Measurements from ENCODE around the gene KLHL14.
A peak's percentile ranks its signal among the peaks of the same experiment; 100 is the strongest.

KLHL14 gene

DNA sequence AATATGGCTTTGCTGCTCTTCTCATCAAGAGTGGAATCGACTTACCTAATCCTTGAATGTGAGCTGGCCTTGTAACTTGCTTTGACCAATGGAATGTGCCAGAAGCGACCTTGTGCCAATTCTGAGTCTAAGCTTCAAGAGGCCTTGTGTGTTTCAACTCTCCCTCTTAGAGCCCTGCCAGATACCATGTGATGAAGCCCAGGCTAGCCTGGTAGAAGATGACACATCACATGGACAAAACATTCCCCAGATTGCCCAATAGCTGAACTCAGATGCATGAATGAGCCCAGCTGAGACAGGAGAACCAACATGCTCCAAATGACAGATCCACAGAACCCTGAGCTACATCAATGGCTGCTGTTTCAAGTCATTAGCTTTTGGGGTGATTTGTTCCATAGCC lies 4.2 kb upstream of the KLHL14 start:
- H3K36me3 Mint-ChIP-seq, result no peaks in the 10 kb centered on the region
- DNase-seq (no peak), ATAC-seq (replicated peaks) (no peak)
- peaks cover 17 to 37% of the 10 kb centered on the region in 2 donors for H3K4me1 Mint-ChIP-seq
- H3K27me3 Mint-ChIP-seq, result no peaks in the 10 kb centered on the region
- no peak overlapping the region for H3K4me3 Mint-ChIP-seq
- H3K27ac Mint-ChIP-seq, result no peak overlapping the region
- H3K9me3 Mint-ChIP-seq, result no peaks in the 10 kb centered on the region

DNA sequence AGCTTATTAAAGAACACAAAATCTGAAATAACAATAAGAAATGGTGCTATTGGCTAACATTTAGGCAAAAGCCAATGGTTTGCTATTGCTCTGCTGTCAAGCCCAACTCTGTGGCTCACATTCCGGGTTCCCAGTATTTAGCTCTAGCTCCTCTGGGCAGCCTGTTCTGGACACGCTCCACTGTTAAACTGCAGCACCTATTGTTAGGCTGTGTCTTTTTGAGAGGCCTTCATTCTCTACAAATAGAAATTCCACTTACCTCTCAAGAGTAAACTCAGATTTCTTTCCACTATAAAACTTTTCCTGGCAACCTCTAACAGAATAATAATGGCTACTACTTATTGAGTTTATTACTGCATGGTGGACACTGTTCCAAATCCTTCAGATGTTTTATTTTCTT lies 3.7 kb upstream of the KLHL14 start:
- DNase-seq (no peak), ATAC-seq (replicated peaks) (no peak)
- no peaks in the 10 kb centered on the region for H3K36me3 Mint-ChIP-seq
- H3K4me1 Mint-ChIP-seq, result peaks cover 17 to 37% of the 10 kb centered on the region in 2 donors
- no peak overlapping the region for H3K27ac Mint-ChIP-seq
- no peak overlapping the region for H3K4me3 Mint-ChIP-seq
- no peaks in the 10 kb centered on the region for H3K27me3 Mint-ChIP-seq
- H3K9me3 Mint-ChIP-seq, result no peaks in the 10 kb centered on the region

DNA sequence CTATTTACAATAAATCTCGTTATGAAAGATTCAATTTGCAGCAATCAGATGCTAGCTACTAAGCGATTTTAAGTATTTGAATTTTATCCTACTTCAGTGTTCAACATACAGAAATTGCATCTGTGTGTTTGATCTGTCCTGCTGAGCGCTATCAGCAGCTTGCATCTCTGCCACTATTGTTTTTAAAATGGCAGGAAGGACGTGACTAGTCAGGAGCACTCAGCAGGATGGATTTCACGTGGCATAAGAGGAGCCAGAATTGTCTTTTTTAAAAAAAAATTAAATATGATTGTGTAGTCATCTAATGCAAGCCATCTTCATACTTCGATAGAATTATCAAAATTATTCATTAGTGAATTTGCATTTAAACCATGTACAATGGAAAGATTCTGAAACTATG lies 2.8 kb upstream of the KLHL14 start:
- no peak overlapping the region for H3K4me3 Mint-ChIP-seq
- no peak overlapping the region for H3K27ac Mint-ChIP-seq
- peaks cover 17 to 37% of the 10 kb centered on the region in 2 donors for H3K4me1 Mint-ChIP-seq
- peaks cover 0 to 2% of the 10 kb centered on the region in 2 donors for H3K36me3 Mint-ChIP-seq
- no peak for DNase-seq
- no peak for ATAC-seq (replicated peaks)
- H3K9me3 Mint-ChIP-seq, result no peaks in the 10 kb centered on the region
- H3K27me3 Mint-ChIP-seq, result no peaks in the 10 kb centered on the region

DNA sequence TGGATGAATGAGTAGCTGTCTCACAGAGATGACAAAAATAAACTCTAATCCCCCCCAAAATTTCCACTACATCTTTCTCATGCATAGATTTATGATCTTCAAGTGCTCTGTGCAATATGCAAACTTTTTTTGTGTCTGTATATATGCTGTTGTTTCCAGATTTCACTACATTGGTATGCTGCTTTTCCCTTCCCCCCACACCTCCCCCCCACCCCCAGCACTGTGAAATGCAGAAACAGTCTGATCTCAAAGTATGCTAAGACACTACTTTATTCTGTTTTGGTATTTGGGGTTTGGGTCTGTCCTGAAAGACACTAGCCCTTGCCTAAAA lies 524 bp upstream of the KLHL14 start:
- Mint-ChIP-seq H3K4me1 (peaks cover 26 to 52% of the 10 kb centered on the region in 2 donors), H3K36me3 (peaks cover 6 to 7% of the 10 kb centered on the region in 2 donors), H3K27ac (peak overlapping the region; percentile 67), H3K4me3 (peak overlapping the region; percentile 88 to 98), H3K9me3 (no peaks in the 10 kb centered on the region), H3K27me3 (no peaks in the 10 kb centered on the region)
- ATAC-seq (replicated peaks) (peak in 1 of 2 donors; percentile 19), DNase-seq (no peak)

DNA sequence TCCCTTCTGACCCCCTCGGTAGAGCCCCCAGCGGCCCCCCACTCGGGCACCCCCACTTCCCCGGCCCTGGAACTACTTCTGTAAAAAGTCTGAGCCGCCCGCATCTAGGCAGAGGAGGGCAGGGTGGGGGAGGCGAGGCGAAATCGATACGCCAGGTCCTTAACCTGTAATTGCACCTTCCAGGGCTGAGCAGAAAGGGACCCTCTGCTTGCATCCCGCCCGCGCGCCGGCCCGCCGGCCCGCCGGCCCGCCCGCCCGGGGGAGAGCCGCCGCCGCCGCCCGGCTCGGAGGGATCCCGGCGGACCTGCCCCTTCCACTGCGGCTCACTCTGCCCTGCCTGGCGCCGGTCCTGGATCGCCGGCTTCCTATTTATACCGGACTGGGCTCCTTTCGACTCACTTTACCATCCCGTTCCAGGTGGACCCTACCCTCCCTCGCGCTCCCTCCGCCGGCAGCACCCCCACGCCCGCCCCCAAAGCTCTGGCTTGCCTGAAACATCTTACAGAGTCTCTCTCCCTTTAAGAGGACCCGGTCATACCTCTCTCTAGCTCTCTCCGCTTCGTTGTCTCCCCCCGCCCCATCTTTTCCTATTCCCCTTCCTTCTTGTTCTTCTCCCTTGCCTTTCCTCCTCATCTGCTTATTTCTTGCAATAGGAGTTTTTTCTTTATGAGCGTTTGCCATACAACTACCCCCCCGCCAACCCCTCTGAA lies 797 bp downstream of the KLHL14 start:
- H3K9me3 Mint-ChIP-seq, result no peaks in the 10 kb centered on the region
- no peaks in the 10 kb centered on the region for H3K27me3 Mint-ChIP-seq
- peak overlapping the region; percentile 87 for H3K27ac Mint-ChIP-seq
- peaks cover 6 to 7% of the 10 kb centered on the region in 2 donors for H3K36me3 Mint-ChIP-seq
- ATAC-seq (replicated peaks) (peak; percentile 35 to 37), DNase-seq (peak; percentile 21)
- peaks cover 29 to 52% of the 10 kb centered on the region in 2 donors for H3K4me1 Mint-ChIP-seq
- peak overlapping the region; percentile 88 to 98 for H3K4me3 Mint-ChIP-seq

DNA sequence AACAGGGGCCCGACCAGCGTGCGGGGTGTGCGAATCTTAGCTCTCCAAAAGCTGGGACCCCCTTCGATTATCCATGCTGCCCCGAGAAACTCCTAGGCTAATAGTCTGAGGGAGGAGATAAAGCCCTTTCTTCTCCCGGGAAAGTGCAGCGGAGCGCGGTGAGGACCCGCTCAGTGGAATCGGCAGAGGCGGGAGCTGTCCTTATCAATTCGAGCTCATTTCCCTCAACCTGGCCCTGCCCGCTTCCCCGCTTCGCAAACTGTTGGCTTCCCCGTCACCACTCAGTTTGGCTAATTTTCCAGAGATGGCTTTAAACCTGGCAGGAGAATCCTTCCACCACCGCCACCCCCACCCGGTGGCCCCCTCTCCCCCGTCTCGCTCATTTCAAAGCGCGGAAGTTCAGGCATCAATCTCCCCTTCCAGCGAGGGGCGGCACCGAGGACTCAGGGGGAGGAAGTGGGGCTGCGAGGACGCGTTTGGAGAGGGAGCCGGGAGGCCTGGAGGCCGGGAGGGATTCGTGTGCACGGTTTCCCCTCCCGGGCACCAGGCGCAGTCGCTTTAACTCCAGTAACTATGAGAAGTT lies 1.6 kb downstream of the KLHL14 start:
- H3K36me3 Mint-ChIP-seq, result peaks cover 6 to 7% of the 10 kb centered on the region in 2 donors
- peak overlapping the region; percentile 93 for H3K27ac Mint-ChIP-seq
- peak overlapping the region; percentile 90 to 98 for H3K4me3 Mint-ChIP-seq
- no peaks in the 10 kb centered on the region for H3K27me3 Mint-ChIP-seq
- H3K9me3 Mint-ChIP-seq, result no peaks in the 10 kb centered on the region
- DNase-seq, result no peak
- H3K4me1 Mint-ChIP-seq, result peaks cover 26 to 48% of the 10 kb centered on the region in 2 donors
- peak; percentile 32 to 33 for ATAC-seq (replicated peaks)

DNA sequence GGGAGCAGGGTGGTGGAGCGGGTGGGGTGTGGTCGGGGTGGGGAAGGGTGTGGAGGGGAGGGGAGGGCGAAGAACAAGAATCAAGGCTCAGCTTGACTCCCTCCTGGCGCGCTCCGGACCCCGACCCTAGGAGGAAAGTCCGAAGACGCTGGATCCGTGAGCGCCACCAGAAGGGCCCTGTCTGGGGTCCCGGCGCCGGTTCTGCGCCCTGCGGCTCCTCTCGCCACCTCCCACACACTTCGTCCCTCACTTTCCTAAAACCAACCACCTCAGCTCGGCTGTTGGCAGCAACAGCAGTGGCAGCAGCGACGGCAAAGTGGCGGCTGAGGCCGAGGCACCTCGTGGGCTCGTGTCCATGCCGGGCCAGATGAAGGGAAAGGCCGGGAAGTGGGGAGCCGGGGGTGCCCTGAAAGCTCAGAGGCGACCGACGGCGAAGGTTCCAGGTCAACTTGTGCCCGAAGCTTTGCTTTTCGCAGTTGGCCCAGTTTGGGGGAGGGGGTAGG lies 2.1 kb downstream of the KLHL14 start:
- peak; percentile 20 for DNase-seq
- ATAC-seq (replicated peaks), result peak; percentile 9 to 25
- peaks cover 26 to 48% of the 10 kb centered on the region in 2 donors for H3K4me1 Mint-ChIP-seq
- no peaks in the 10 kb centered on the region for H3K27me3 Mint-ChIP-seq
- no peaks in the 10 kb centered on the region for H3K9me3 Mint-ChIP-seq
- H3K27ac Mint-ChIP-seq, result peak overlapping the region; percentile 93
- peaks cover 6 to 7% of the 10 kb centered on the region in 2 donors for H3K36me3 Mint-ChIP-seq
- H3K4me3 Mint-ChIP-seq, result peak overlapping the region; percentile 90 to 98

DNA sequence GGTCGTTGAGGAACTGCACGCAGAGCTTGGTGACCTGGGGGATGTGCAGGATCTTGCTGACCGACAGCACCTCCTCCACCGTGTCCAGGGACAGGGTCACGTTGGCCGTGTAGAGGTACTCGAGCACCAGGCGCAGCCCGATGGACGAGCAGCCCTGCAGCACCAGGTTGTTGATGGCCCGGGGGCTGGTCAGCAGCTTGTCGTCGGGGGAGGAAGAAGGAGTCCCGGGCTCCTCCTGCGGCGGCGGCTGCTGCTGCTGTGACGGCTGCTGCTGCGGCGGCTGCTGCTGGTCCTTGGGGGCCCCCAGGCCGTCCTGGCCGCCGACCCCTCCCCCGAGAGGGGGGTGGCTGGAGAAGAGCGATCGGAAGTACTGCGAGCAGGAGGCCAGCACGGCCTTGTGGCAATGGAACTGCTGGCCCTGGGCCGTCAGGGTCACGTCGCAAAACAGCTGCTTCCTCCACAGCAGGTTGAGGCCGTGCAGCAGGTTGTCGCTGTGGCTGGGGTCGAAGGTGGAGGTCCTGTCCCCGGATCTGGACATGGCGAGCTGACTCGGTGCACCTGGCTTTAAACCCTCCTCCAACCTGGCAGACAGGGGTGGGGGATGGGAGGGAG lies 2.7 kb downstream of the KLHL14 start:
- DNase-seq (peak; percentile 39), ATAC-seq (replicated peaks) (peak; percentile 14 to 23)
- H3K4me1 Mint-ChIP-seq, result peaks cover 26 to 48% of the 10 kb centered on the region in 2 donors
- peak overlapping the region; percentile 91 for H3K27ac Mint-ChIP-seq
- no peaks in the 10 kb centered on the region for H3K9me3 Mint-ChIP-seq
- peaks cover 6 to 7% of the 10 kb centered on the region in 2 donors for H3K36me3 Mint-ChIP-seq
- peak overlapping the region; percentile 90 to 98 for H3K4me3 Mint-ChIP-seq
- H3K27me3 Mint-ChIP-seq, result no peaks in the 10 kb centered on the region

DNA sequence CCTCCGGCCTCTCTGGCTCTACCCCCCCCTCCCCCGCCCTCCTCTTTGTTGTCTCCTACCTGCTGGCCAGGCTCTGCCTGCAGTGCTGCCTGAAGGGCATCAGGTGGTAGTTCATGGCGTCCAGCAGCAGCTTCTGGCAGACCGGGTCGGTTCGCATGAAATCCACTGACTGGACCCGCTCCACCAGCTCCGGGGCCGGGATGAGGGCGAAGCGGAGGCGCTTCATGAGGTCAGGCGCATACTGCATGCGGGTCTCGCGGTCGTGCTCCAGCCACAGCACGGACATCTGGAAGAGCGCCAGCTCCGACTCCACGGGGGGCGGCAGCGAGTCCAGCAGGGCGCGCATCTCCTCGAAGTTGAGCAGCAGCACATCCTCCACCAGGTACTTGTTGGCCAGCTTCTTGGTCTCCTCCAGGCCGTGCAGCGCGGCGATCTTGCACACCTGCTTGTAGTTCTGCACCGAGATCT lies 3.2 kb downstream of the KLHL14 start:
- peak overlapping the region; percentile 90 to 98 for H3K4me3 Mint-ChIP-seq
- H3K27ac Mint-ChIP-seq, result peak overlapping the region; percentile 91
- ATAC-seq (replicated peaks) (peak; percentile 28 to 35), DNase-seq (peak; percentile 27)
- peaks cover 6 to 7% of the 10 kb centered on the region in 2 donors for H3K36me3 Mint-ChIP-seq
- peaks cover 26 to 53% of the 10 kb centered on the region in 2 donors for H3K4me1 Mint-ChIP-seq
- H3K9me3 Mint-ChIP-seq, result no peaks in the 10 kb centered on the region
- no peaks in the 10 kb centered on the region for H3K27me3 Mint-ChIP-seq

DNA sequence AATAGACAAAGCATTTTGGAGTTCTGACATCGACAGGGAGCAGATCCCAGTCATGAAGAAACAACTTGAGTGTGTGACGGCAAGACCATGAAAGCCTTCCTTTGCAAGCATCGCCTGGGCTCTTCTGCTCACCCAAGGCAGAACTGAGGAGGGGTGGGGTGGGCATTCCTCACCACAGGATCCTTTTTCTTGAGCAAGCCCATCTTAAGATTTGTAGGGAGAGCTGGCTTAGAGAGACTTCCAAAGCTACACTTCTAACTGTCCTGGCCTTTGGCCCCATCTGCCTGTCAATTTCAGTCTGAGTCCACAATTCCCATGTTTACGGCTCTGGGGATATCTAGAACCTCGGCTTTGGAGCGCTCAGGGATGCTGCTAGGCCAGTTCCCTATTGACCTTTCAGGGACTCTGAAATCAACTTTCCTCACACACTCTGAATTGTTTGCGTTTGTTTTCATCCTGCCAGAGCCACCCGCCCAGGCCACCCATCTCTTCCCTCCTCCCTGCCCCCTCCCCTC lies 3.7 kb downstream of the KLHL14 start:
- H3K9me3 Mint-ChIP-seq, result no peaks in the 10 kb centered on the region
- ATAC-seq (replicated peaks), result no peak

DNA sequence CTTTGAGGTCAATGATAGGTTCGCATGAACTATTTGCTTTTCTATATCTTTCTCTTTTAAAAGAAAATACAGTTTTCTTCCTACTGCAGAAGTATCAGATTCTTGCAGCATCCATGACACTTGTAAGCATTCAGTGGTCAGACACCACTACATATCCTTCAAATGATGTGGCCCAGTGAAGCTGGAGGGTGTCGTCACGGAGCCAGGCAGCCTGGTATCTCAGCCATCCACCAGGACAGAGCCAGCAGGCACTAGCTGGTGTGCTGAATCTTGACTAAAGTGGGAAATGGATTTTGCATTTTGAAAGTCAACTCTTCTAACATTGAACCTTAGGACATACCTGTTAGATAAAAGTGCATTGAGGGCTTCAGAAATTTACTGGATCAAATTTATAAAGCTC lies 5.4 kb downstream of the KLHL14 start:
- ATAC-seq (replicated peaks), result no peak
- peak overlapping the region; percentile 70 to 73 for H3K4me3 Mint-ChIP-seq
- peaks cover 20 to 46% of the 10 kb centered on the region in 2 donors for H3K4me1 Mint-ChIP-seq
- no peaks in the 10 kb centered on the region for H3K27me3 Mint-ChIP-seq
- H3K9me3 Mint-ChIP-seq, result no peaks in the 10 kb centered on the region
- no peak for DNase-seq
- no peak overlapping the region for H3K27ac Mint-ChIP-seq
- peaks cover 6 to 8% of the 10 kb centered on the region in 2 donors for H3K36me3 Mint-ChIP-seq

More for the DNA sequence above, 3.7 kb downstream of the KLHL14 start:
- no peak for DNase-seq
- H3K4me3 Mint-ChIP-seq, result peak overlapping the region; percentile 90 to 98
- peaks cover 26 to 49% of the 10 kb centered on the region in 2 donors for H3K4me1 Mint-ChIP-seq
- peak overlapping the region; percentile 91 for H3K27ac Mint-ChIP-seq
- no peaks in the 10 kb centered on the region for H3K27me3 Mint-ChIP-seq
- H3K36me3 Mint-ChIP-seq, result peaks cover 6 to 7% of the 10 kb centered on the region in 2 donors

DNA sequence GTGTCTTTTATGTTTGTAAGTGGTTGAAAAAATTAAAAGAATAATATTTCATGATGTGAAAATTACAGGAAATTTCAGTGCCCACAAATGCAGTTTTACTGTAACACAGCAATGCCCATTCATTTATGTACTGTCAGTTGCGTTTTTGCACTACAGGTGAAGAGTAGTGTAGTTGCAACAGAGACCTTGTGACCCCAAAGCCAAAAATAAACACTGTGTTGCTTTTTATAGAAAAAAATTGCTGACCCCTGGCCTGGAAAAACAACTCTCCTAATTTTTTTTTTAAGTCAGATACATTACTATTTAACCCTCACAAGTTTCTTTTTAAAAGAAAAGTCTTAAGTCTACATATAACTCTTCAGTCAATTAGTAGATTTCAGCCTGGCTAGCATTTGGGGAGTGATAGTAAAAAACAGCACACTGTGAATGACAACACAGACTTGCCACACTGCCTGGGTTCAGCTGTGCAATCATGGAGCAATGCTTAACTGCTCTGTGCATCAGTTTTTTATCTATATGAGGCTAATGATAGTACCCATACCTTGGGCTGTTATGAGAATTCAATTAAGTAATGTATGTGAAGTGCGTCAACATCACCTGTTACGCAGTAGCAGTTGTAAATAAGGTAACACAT lies 8.1 kb downstream of the KLHL14 start:
- Mint-ChIP-seq H3K4me1 (peaks cover 32 to 66% of the 10 kb centered on the region in 2 donors), H3K27me3 (no peaks in the 10 kb centered on the region), H3K27ac (no peak overlapping the region), H3K36me3 (peaks cover 4 to 7% of the 10 kb centered on the region in 2 donors), H3K9me3 (no peaks in the 10 kb centered on the region), H3K4me3 (no peak overlapping the region)
- no peak for ATAC-seq (replicated peaks)
- no peak for DNase-seq

DNA sequence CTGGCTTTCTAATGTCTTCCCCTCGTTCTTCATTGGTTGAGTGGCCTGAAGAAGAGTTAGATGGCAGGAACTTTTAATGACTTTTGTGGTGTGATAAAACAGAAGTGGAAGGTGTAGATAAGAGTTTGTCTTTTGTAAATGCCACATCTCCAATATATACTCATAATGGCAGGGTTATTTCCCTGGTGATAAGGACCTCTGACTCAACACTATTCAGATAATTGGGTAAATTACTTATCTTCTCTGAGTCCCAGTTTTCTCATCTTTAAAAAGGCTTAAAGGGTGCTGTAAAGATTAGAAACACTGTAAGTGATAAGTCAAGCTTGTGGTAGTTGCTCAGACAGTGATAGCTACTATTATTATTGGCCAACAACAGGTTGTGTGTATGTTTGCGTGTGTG lies 9.5 kb downstream of the KLHL14 start:
- H3K27ac Mint-ChIP-seq, result no peak overlapping the region

DNA sequence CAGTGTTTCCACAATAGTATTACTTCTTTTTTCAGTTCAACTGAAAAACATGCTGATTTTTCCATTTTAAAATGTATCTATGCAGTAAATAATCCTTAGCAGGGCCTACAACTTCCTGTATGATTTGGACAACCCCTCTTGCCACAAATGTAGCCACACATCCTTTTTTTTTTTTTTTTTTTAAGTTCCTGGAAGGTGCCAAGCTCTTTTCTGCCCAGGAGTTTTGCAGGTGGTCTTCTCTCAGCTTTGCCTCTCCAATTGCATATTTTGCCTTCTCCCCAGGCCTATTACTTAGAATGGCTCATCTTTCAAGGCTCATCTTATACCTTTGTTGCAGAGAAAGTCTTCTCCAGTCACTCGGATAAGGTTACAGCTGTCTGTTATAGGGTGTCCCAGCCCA lies 11.6 kb downstream of the KLHL14 start:
- peak overlapping the region; percentile 59 for H3K27ac Mint-ChIP-seq
- DNase-seq (no peak), ATAC-seq (replicated peaks) (peak; percentile 31 to 39)
- no peaks in the 10 kb centered on the region for H3K9me3 Mint-ChIP-seq
- peaks cover 29 to 72% of the 10 kb centered on the region in 2 donors for H3K4me1 Mint-ChIP-seq
- H3K27me3 Mint-ChIP-seq, result no peaks in the 10 kb centered on the region
- peak overlapping the region; percentile 48 to 55 for H3K4me3 Mint-ChIP-seq
- H3K36me3 Mint-ChIP-seq, result peaks cover 5 to 21% of the 10 kb centered on the region in 2 donors

More for the DNA sequence above, 9.5 kb downstream of the KLHL14 start:
- ATAC-seq (replicated peaks) (peak; percentile 17 to 24), DNase-seq (no peak)
- H3K4me1 Mint-ChIP-seq, result peaks cover 30 to 62% of the 10 kb centered on the region in 2 donors
- no peaks in the 10 kb centered on the region for H3K9me3 Mint-ChIP-seq
- no peaks in the 10 kb centered on the region for H3K27me3 Mint-ChIP-seq
- H3K4me3 Mint-ChIP-seq, result no peak overlapping the region
- peaks cover 5 to 10% of the 10 kb centered on the region in 2 donors for H3K36me3 Mint-ChIP-seq

Measured in stimulated activated naive B cell treated with anti-CD40 and anti-IgM and Interleukin-4, amounts not matched to agents 10 μg/mL and 1 μg/mL and 100 μg/mL, for 72 hours (primary cell).